Trophoblast cell (in vitro differentiated cells and primary cell): ENCODE data around the gene TMEM88.

Experiments
- DNase-seq, 2 donors: peaks; one replicate each; pipeline ENCODE4 v3.0.0-alpha.2; 2016
- H2AFZ ChIP-seq: 2 replicates; pipeline ENCODE4 v1.6.1; 2013; ENCODE audit warnings: low read length, moderate library complexity, mild to moderate bottlenecking; ENCODE audit not compliant: insufficient read depth, poor library complexity
- H2AK5ac ChIP-seq: 2 replicates; pipeline ENCODE4 v1.6.1; 2013; ENCODE audit warnings: mild to moderate bottlenecking, low read length
- H2BK120ac ChIP-seq: 2 replicates; pipeline ENCODE4 v1.6.1; 2013; ENCODE audit warnings: low read length, mild to moderate bottlenecking, moderate library complexity; ENCODE audit not compliant: insufficient read depth, poor library complexity
- H2BK12ac ChIP-seq: 2 replicates; pipeline ENCODE4 v1.6.1; 2013; ENCODE audit warnings: mild to moderate bottlenecking, low read length, moderate library complexity
- H2BK5ac ChIP-seq: 2 replicates; pipeline ENCODE4 v1.6.1; 2013; ENCODE audit warnings: low read length, low read depth, moderate library complexity, mild to moderate bottlenecking; ENCODE audit not compliant: poor library complexity
- H3K14ac ChIP-seq: 2 replicates; pipeline ENCODE4 v1.6.1; 2013; ENCODE audit warnings: mild to moderate bottlenecking, low read length
- H3K18ac ChIP-seq: 2 replicates; pipeline ENCODE4 v1.6.1; 2013; ENCODE audit warnings: mild to moderate bottlenecking, low read length
- H3K23ac ChIP-seq: 2 replicates; pipeline ENCODE4 v1.6.1; 2013; ENCODE audit warnings: low read length
- H3K27ac ChIP-seq: 2 replicates; pipeline ENCODE4 v1.5.1; 2013; ENCODE audit warnings: low read depth, mild to moderate bottlenecking, inconsistent platforms, low read length, moderate library complexity
- H3K27me3 ChIP-seq: 2 replicates; pipeline ENCODE4 v1.6.1; 2013; ENCODE audit warnings: inconsistent platforms, mild to moderate bottlenecking, low read length, moderate library complexity; ENCODE audit not compliant: insufficient read depth
- H3K36me3 ChIP-seq, 2 experiments: 1 replicate in 1 of 2; 2 replicates in 1 of 2; pipeline ENCODE4 v1.6.1; 2013; ENCODE audit warnings: low read length in 2 of 2, mild to moderate bottlenecking in 2 of 2, moderate library complexity in 1 of 2; ENCODE audit not compliant: insufficient read depth in 2 of 2, control insufficient read depth in 1 of 2
- H3K4ac ChIP-seq: 2 replicates; pipeline ENCODE4 v1.6.1; 2013; ENCODE audit warnings: low read depth, mild to moderate bottlenecking, low read length, moderate library complexity
- H3K4me1 ChIP-seq, 2 experiments: 1 replicate in 1 of 2; 2 replicates in 1 of 2; pipeline ENCODE4 v1.6.1; 2013; ENCODE audit warnings: low read length in 2 of 2, mild to moderate bottlenecking in 2 of 2, moderate library complexity in 1 of 2; ENCODE audit not compliant: insufficient read depth in 2 of 2, control insufficient read depth in 1 of 2
- H3K4me2 ChIP-seq: 2 replicates; pipeline ENCODE4 v1.6.1; 2013; ENCODE audit warnings: inconsistent platforms, mild to moderate bottlenecking, low read length, moderate library complexity
- H3K4me3 ChIP-seq: 2 replicates; pipeline ENCODE4 v1.5.1; 2013; ENCODE audit warnings: mild to moderate bottlenecking, low read depth, low read length, inconsistent platforms
- H3K79me1 ChIP-seq: one replicate; pipeline ENCODE4 v1.6.1; 2013; ENCODE audit warnings: low read length
- H3K79me2 ChIP-seq: 2 replicates; pipeline ENCODE4 v1.6.1; 2013; ENCODE audit warnings: low read length, mild to moderate bottlenecking; ENCODE audit not compliant: control insufficient read depth, insufficient read depth, poor library complexity
- H3K9ac ChIP-seq: 2 replicates; pipeline ENCODE4 v1.6.1; 2013; ENCODE audit warnings: mild to moderate bottlenecking, low read length
- H3K9me3 ChIP-seq: 2 replicates; pipeline ENCODE4 v1.6.1; 2013; ENCODE audit warnings: low read depth, mild to moderate bottlenecking, control low read depth, inconsistent platforms, low read length; ENCODE audit not compliant: insufficient read depth
- H4K12ac ChIP-seq: 2 replicates; pipeline ENCODE4 v1.6.1; 2013; ENCODE audit warnings: low read depth, mild to moderate bottlenecking, low read length, moderate library complexity
- H4K8ac ChIP-seq: 2 replicates; pipeline ENCODE4 v1.6.1; 2013; ENCODE audit warnings: low read depth, mild to moderate bottlenecking, low read length, moderate library complexity
- H4K91ac ChIP-seq: one replicate; pipeline ENCODE4 v1.6.1; 2013; ENCODE audit warnings: low read depth, mild to moderate bottlenecking, low read length, moderate library complexity
- WGBS: extraction: QIAGEN DNeasy Blood & Tissue Kit; methylation state at CpG from one replicate; pipeline ENCODE4 v1.1.7; 2013; ENCODE audit warnings: missing lambda C conversion rate; ENCODE audit not compliant: insufficient read length, insufficient coverage; ENCODE audit errors: extremely low coverage; 5-methylcytosine and 5-hydroxymethylcytosine counted together

TMEM88 gene

DNA sequence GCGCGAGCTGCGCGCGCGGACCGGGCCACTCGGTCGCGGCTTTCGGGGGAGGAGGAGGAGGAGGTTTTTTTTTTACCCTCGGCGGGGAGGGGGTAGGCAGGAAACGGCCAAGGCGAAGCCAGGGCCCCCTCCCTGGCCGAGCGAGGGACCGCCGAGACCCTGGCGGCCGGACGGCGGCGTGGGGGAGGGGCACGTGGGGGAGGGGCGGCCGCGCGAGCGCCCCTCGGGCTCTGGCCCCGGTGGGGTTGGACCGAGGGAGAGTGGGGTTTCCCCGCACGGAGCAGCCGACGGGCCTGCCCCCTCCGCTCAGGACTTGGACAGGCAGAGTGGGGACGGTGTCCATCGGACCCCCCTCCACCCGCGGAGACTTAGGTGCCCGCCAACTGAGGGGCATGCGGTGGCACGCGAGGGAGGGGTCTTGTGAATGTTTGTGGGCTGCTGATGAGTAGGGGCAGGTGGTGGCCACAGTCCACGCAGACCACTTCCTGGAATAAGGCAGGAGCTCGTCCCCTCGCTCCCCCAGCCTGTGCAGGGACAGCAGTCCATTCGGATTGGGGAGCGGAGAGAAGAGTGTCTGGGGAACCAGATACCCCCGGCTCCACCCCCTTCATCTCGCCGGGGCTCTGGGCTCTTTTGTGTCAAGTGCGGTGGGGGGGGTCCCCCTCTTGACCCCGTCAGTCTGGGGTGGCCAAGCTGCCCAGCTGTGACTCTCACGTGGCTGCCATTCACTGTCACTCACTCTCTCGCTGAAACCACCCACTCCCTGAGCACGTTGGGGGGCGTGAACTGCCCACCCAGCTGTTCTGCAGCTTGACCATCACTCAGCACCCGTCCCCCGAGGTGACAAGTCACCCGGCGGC, 30.7 kb downstream of the TMEM88 start:
- Histone ChIP-seq H3K9me3 (no peaks in the 10 kb centered on the region), H3K4me2 (peak overlapping the region; percentile 94), H3K27me3 (no peaks in the 10 kb centered on the region), H2BK5ac (peak overlapping the region; percentile 80), H2BK12ac (peak overlapping the region; percentile 76), H3K79me2 (peaks cover 17% of the 10 kb centered on the region), H3K4me1 (peaks cover 24 to 28% of the 10 kb centered on the region in 2 experiments), H3K23ac (no peak overlapping the region), H3K18ac (peak overlapping the region; percentile 92), H3K4ac (peak overlapping the region; percentile 57), H3K79me1 (peaks cover 37% of the 10 kb centered on the region), H2BK120ac (peak overlapping the region; percentile 70), H4K12ac (peak overlapping the region; percentile 60), H3K27ac (peak overlapping the region; percentile 85), H3K4me3 (peak overlapping the region; percentile 78), H2AK5ac (peak overlapping the region; percentile 49), H3K14ac (peak overlapping the region; percentile 86), H2AFZ (peak overlapping the region; percentile 49), H4K8ac (peak overlapping the region; percentile 64), H3K36me3 (peaks cover 8 to 14% of the 10 kb centered on the region in 2 experiments), H4K91ac (peak overlapping the region; percentile 89), H3K9ac (peak overlapping the region; percentile 65)
- DNase-seq: peak; percentile 14 to 49
- no CpG with 5 or more reads among the region's 64 CpGs for WGBS

DNA sequence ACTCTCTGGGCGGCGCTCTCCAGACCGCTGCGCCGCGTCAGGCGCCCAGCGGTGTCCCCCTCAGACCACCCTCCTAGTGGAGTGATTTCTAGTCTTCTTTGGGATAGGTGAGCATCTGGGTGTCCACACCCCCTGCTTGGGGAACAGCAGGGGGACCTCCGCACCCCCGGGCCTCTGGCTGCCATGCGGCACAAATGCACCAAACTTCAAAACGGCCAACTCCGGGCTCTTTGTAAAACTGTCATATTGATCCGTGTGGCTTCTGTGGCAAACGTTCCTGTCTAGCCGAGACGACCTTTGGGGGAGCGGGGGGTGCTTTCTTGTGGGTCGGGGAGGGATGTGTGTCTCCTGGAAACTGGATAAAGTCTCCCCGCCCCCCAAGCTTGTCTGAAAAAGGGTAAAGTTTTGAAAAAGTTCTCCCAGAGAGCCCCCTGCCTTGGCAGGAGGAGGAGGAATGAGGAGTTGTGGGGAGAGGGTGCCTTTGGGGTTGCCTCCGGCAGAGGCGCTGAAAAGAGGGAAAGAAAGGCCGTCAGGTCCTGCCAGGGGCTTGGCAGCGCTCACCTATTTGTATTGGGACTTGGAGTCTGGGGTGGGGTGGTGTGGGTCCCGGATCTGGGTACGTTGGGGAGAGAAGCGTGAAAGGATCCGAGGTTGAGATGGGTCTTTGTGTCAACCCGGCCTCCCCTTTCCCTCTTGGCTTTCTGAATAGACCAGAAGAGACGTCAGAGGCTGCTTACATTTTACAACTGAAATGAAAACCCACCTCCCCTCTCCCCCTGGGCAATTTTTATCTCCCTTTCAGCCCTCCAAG, 31.6 kb downstream of the TMEM88 start:
- Histone ChIP-seq H4K12ac (no peak overlapping the region), H4K91ac (peak overlapping the region; percentile 89), H2BK120ac (peak overlapping the region; percentile 13), H2AFZ (no peak overlapping the region), H3K27me3 (no peaks in the 10 kb centered on the region), H4K8ac (peak overlapping the region; percentile 49), H3K36me3 (peaks cover 15 to 18% of the 10 kb centered on the region in 2 experiments), H3K4me1 (peaks cover 24 to 28% of the 10 kb centered on the region in 2 experiments), H3K23ac (no peak overlapping the region), H3K79me1 (peaks cover 37% of the 10 kb centered on the region), H3K14ac (peak overlapping the region; percentile 86), H3K4ac (peak overlapping the region; percentile 48), H3K4me3 (peak overlapping the region; percentile 78), H3K18ac (peak overlapping the region; percentile 92), H2BK12ac (peak overlapping the region; percentile 27), H2BK5ac (peak overlapping the region; percentile 32), H3K79me2 (peaks cover 17% of the 10 kb centered on the region), H3K4me2 (peak overlapping the region; percentile 94), H2AK5ac (peak overlapping the region; percentile 38), H3K9me3 (no peaks in the 10 kb centered on the region), H3K27ac (peak overlapping the region; percentile 85), H3K9ac (peak overlapping the region; percentile 42)
- WGBS: no CpG with 5 or more reads among the region's 30 CpGs
- peak in 1 of 2 donors; percentile 28 for DNase-seq

DNA sequence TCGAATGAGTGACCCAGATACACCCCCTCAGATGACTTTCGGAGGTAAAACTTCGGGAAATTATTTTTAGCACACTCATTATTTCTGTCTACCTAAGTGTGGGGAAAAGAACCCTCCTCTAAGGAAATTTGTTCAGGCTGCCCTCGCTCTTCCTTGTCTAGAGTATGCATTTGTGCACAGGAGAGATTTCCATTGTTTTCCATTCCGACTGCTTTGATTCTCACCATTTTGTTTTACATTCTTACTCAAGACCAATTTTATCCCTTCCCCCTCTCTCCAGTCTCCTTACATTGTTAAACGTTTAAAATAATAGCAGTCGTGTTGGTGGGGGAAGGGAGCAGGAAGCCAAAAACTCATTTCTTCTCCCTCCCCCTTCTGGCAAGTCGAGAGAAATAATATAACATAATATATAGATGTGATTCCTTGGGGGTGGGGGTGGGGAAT, 32.2 kb downstream of the TMEM88 start:
- H3K14ac ChIP-seq: peak overlapping the region; percentile 86
- H3K9me3 ChIP-seq: no peaks in the 10 kb centered on the region
- H2AK5ac ChIP-seq: no peak overlapping the region
- no peak overlapping the region for H4K12ac ChIP-seq
- H3K4ac ChIP-seq: peak overlapping the region; percentile 16
- H4K91ac ChIP-seq: peak overlapping the region; percentile 89
- H3K36me3 ChIP-seq: peaks cover 14 to 17% of the 10 kb centered on the region in 2 experiments
- H3K4me3 ChIP-seq: no peak overlapping the region
- H3K4me1 ChIP-seq: peaks cover 24 to 27% of the 10 kb centered on the region in 2 experiments
- DNase-seq: peak in 1 of 2 donors; percentile 54
- H2BK12ac ChIP-seq: peak overlapping the region; percentile 27
- H4K8ac ChIP-seq: peak overlapping the region; percentile 49
- peak overlapping the region; percentile 94 for H3K4me2 ChIP-seq
- H3K79me2 ChIP-seq: peaks cover 17% of the 10 kb centered on the region
- no CpG with 5 or more reads among the region's 8 CpGs for WGBS
- no peaks in the 10 kb centered on the region for H3K27me3 ChIP-seq
- H2BK5ac ChIP-seq: peak overlapping the region; percentile 32
- peak overlapping the region; percentile 13 for H2BK120ac ChIP-seq
- no peak overlapping the region for H2AFZ ChIP-seq
- H3K79me1 ChIP-seq: peaks cover 37% of the 10 kb centered on the region
- peak overlapping the region; percentile 85 for H3K27ac ChIP-seq
- no peak overlapping the region for H3K23ac ChIP-seq
- no peak overlapping the region for H3K9ac ChIP-seq
- no peak overlapping the region for H3K18ac ChIP-seq
